Measurements from ENCODE around the gene IFT172.
A peak's percentile ranks its signal among the peaks of the same experiment; 100 is the strongest.
"Not testable (repeated sequence)": the region's sequence is repeated elsewhere in the genome, so short reads cannot be mapped to it uniquely, and the experiment has no call there.

Gene IFT172

DNA sequence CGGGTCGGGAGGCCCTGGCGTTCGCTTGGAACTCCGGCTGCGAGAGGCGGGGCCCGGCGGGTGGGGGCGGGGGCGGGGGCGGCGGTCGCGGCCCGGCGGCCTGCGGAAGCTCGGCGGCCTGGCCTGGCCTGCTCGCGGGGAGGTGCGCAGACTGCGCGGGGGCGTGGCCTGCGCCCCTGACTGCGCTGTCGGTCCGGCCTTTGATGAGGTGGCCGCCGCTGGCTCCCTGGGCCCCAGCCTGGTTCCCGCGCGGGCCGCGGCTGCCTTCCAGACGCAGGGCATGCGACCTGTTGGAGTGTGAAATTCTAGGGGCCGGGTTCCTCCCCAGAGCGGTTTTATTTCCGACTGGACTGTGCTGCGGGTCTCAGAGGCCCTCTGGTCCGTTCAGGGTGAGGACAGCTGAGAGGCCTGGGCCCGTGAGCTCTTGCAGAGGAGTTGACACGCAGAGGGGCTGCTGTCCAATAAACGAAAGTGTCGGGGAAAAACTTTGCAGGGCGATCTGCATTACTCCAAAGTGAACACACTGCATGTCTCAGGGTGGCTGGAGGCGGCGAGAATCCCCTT, 60.5 kb downstream of the IFT172 start:
- Histone ChIP-seq H3K18ac (ENCODE audit: low read length) (peak overlapping the region; percentile 97), H2BK15ac (replicated peaks; ENCODE audit: low read depth) (no peak overlapping the region), H4K5ac (ENCODE audit: low read length) (no peak overlapping the region), H3K56ac (ENCODE audit: low read length) (peak overlapping the region; percentile 96), H3K9ac (ENCODE audit: low read length) (peak overlapping the region; percentile 91), H3K4ac (ENCODE audit: low read depth, low read length) (peak overlapping the region; percentile 89), H3K79me1 (ENCODE audit: low read length) (peaks cover 5% of the 10 kb centered on the region), H3K36me3 (ENCODE audit: control insufficient read depth, insufficient read depth, low read length) (peaks cover under 1% of the 10 kb centered on the region), H2AK5ac (ENCODE audit: low read length) (no peak overlapping the region), H3K27me3 (ENCODE audit: insufficient read depth, low read length, poor library complexity) (no peaks in the 10 kb centered on the region), H4K8ac (ENCODE audit: low read depth, low read length) (peak overlapping the region; percentile 91), H2BK120ac (ENCODE audit: low read depth, low read length) (peak overlapping the region; percentile 66), H3K27ac (ENCODE audit: low read depth, low read length) (peak overlapping the region; percentile 98), H2BK5ac (ENCODE audit: low read length) (no peak overlapping the region), H3K79me2 (ENCODE audit: control insufficient read depth, insufficient read depth, low read length) (peaks cover 28% of the 10 kb centered on the region), H3K4me2 (ENCODE audit: low read length) (peak overlapping the region; percentile 82), H3K4me3 (ENCODE audit: low read length) (peak overlapping the region; percentile 77), H3K23ac (ENCODE audit: low read length) (peak overlapping the region; percentile 29), H3K4me1 (ENCODE audit: control insufficient read depth, low read depth, low read length) (peaks cover 2% of the 10 kb centered on the region)
- WGBS (ENCODE audit: extremely low coverage, insufficient coverage, low lambda C conversion rate) = no CpG with 5 or more reads among the region's 51 CpGs
- peak; percentile 92 for DNase-seq

DNA sequence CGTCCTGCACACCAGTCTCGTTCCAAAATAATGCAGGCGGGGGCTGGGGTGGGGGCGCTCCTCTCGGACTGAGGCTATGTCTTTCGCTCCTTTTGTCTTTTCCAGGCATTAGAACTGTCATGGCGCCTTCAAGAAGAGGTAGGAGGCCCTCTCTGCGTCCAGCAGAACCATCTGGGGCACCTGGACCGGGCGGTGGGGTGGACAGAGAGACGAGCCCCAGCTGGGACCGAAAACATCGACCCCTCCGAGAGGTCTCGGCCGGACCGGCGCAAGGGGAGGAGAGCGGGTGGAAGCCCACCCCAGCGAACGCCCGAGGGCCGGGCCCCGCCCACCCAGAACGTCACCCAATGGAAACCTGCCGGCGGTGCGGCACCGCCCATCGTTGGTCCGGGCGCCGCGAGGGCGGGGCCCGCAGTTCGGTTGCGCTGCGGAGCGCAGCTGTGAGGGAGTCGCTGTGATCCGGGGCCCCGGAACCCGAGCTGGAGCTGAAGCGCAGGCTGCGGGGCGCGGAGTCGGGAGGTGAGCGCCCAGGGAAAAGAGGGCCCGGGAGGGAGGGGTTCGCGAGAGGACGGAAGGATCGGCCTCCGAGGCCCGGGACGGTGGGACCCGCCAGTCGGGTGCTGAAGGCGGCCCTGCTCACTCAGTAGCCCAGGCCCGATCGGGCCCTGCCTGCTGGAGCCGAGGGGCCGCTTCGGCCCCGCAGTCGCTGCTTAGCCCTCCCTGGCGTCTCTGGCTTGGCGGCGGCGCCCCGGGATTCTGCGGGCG, 61.1 kb downstream of the IFT172 start, which contains the start of gene NRBP1:
Gene NRBP1 (plus strand): TSS at position 419 of the 765 bp plus-strand sequence. CDS start 4,643 bp downstream, outside the sequence.
- Histone ChIP-seq H3K4me3 (ENCODE audit: low read length) (peak within 1 kb of the TSS; percentile 77), H3K36me3 (ENCODE audit: control insufficient read depth, insufficient read depth, low read length) (no peaks in the 10 kb centered on the region), H3K56ac (ENCODE audit: low read length) (peak within 1 kb of the TSS; percentile 96), H3K27ac (ENCODE audit: low read depth, low read length) (peak within 1 kb of the TSS; percentile 99), H3K18ac (ENCODE audit: low read length) (peak within 1 kb of the TSS; percentile 97), H3K4ac (ENCODE audit: low read depth, low read length) (peak within 1 kb of the TSS; percentile 89), H4K8ac (ENCODE audit: low read depth, low read length) (peak within 1 kb of the TSS; percentile 91), H3K79me2 (ENCODE audit: control insufficient read depth, insufficient read depth, low read length) (peaks cover 28% of the 10 kb centered on the region), H3K79me1 (ENCODE audit: low read length) (peaks cover 5% of the 10 kb centered on the region), H3K4me1 (ENCODE audit: control insufficient read depth, low read depth, low read length) (peaks cover 2% of the 10 kb centered on the region), H2AK5ac (ENCODE audit: low read length) (no peak within 1 kb of the TSS), H3K9ac (ENCODE audit: low read length) (peak within 1 kb of the TSS; percentile 91), H4K5ac (ENCODE audit: low read length) (no peak within 1 kb of the TSS), H2BK5ac (ENCODE audit: low read length) (no peak within 1 kb of the TSS), H2BK120ac (ENCODE audit: low read depth, low read length) (peak within 1 kb of the TSS; percentile 66), H3K23ac (ENCODE audit: low read length) (peak within 1 kb of the TSS; percentile 29), H2BK15ac (replicated peaks; ENCODE audit: low read depth) (no peak within 1 kb of the TSS), H3K4me2 (ENCODE audit: low read length) (peak within 1 kb of the TSS; percentile 82), H3K27me3 (ENCODE audit: insufficient read depth, low read length, poor library complexity) (no peaks in the 10 kb centered on the region)
- WGBS (ENCODE audit: extremely low coverage, insufficient coverage, low lambda C conversion rate) = no CpG with 5 or more reads among the region's 75 CpGs
- peak; percentile 95 for DNase-seq

- Histone ChIP-seq H3K23ac (ENCODE audit: low read length) (no peak overlapping the region), H3K4ac (ENCODE audit: low read depth, low read length) (no peak overlapping the region), H3K4me1 (ENCODE audit: control insufficient read depth, low read depth, low read length) (peaks cover 2% of the 10 kb centered on the region), H3K27me3 (ENCODE audit: insufficient read depth, low read length, poor library complexity) (no peaks in the 10 kb centered on the region), H3K56ac (ENCODE audit: low read length) (peak overlapping the region; percentile 92), H4K5ac (ENCODE audit: low read length) (no peak overlapping the region), H3K36me3 (ENCODE audit: control insufficient read depth, insufficient read depth, low read length) (no peaks in the 10 kb centered on the region), H3K4me3 (ENCODE audit: low read length) (peak overlapping the region; percentile 67), H3K9ac (ENCODE audit: low read length) (peak overlapping the region; percentile 88), H2BK15ac (replicated peaks; ENCODE audit: low read depth) (no peak overlapping the region), H3K79me2 (ENCODE audit: control insufficient read depth, insufficient read depth, low read length) (peaks cover 28% of the 10 kb centered on the region), H3K27ac (ENCODE audit: low read depth, low read length) (peak overlapping the region; percentile 99), H4K8ac (ENCODE audit: low read depth, low read length) (no peak overlapping the region), H2AK5ac (ENCODE audit: low read length) (no peak overlapping the region), H2BK5ac (ENCODE audit: low read length) (no peak overlapping the region), H3K18ac (ENCODE audit: low read length) (peak overlapping the region; percentile 85), H3K79me1 (ENCODE audit: low read length) (peaks cover 2% of the 10 kb centered on the region), H3K4me2 (ENCODE audit: low read length) (peak overlapping the region; percentile 74), H2BK120ac (ENCODE audit: low read depth, low read length) (no peak overlapping the region)
- no peak for DNase-seq
- 98% methylated on average over 3 of the region's 7 CpGs for WGBS (ENCODE audit: extremely low coverage, insufficient coverage, low lambda C conversion rate)
These were observed 61.7 kb downstream of the IFT172 start for GRCh38 chr2:27427863-27428212.

GRCh38 chr2:27425039-27425438, 64.5 kb downstream of the IFT172 start:
- not testable (repeated sequence) for H3K23ac ChIP-seq (ENCODE audit: low read length); H2AK5ac ChIP-seq (ENCODE audit: low read length); DNase-seq; H3K56ac ChIP-seq (ENCODE audit: low read length); H3K4me3 ChIP-seq (ENCODE audit: low read length); H2BK120ac ChIP-seq (ENCODE audit: low read depth, low read length); H3K18ac ChIP-seq (ENCODE audit: low read length); H3K4me2 ChIP-seq (ENCODE audit: low read length); H3K36me3 ChIP-seq (ENCODE audit: control insufficient read depth, insufficient read depth, low read length); H2BK5ac ChIP-seq (ENCODE audit: low read length); H3K79me2 ChIP-seq (ENCODE audit: control insufficient read depth, insufficient read depth, low read length); H3K27ac ChIP-seq (ENCODE audit: low read depth, low read length); H2BK15ac ChIP-seq (replicated peaks; ENCODE audit: low read depth); H4K5ac ChIP-seq (ENCODE audit: low read length); H3K79me1 ChIP-seq (ENCODE audit: low read length); H3K4ac ChIP-seq (ENCODE audit: low read depth, low read length); H4K8ac ChIP-seq (ENCODE audit: low read depth, low read length); H3K9ac ChIP-seq (ENCODE audit: low read length); H3K4me1 ChIP-seq (ENCODE audit: control insufficient read depth, low read depth, low read length); H3K27me3 ChIP-seq (ENCODE audit: insufficient read depth, low read length, poor library complexity)
- no CpG with 5 or more reads among the region's 10 CpGs for WGBS (ENCODE audit: extremely low coverage, insufficient coverage, low lambda C conversion rate)

DNA sequence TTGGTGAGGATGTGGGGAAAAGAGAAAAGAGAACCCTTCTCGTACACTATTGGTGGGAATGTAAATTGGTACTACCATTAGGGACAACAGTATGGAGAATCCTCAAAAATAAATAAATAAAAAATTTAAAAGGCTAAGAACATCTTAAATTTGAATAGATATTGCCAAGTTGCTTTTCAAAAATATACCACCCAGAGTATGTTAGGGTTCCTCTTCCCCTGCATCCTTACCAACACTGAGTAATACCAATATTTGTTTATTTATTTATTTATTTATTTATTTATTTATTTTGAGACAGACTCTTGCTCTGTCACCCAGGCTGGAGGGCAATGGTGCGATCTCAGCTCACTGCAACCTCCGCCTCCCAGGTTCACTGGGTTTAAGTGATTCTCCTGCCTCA, 66.6 kb downstream of the IFT172 start:
- H3K18ac ChIP-seq (ENCODE audit: low read length) = no peak overlapping the region
- WGBS (ENCODE audit: extremely low coverage, insufficient coverage, low lambda C conversion rate) = no CpG with 5 or more reads among the region's 3 CpGs
- H3K23ac ChIP-seq (ENCODE audit: low read length) = no peak overlapping the region

More for the DNA sequence above, 66.6 kb downstream of the IFT172 start:
- Histone ChIP-seq H4K5ac (ENCODE audit: low read length) (no peak overlapping the region), H3K27ac (ENCODE audit: low read depth, low read length) (no peak overlapping the region), H3K4me1 (ENCODE audit: control insufficient read depth, low read depth, low read length) (peaks cover 2% of the 10 kb centered on the region), H3K27me3 (ENCODE audit: insufficient read depth, low read length, poor library complexity) (no peaks in the 10 kb centered on the region), H3K9ac (ENCODE audit: low read length) (no peak overlapping the region), H3K4me3 (ENCODE audit: low read length) (no peak overlapping the region), H3K79me2 (ENCODE audit: control insufficient read depth, insufficient read depth, low read length) (no peaks in the 10 kb centered on the region), H3K79me1 (ENCODE audit: low read length) (no peaks in the 10 kb centered on the region), H3K4ac (ENCODE audit: low read depth, low read length) (no peak overlapping the region), H3K4me2 (ENCODE audit: low read length) (no peak overlapping the region), H2BK120ac (ENCODE audit: low read depth, low read length) (no peak overlapping the region), H3K56ac (ENCODE audit: low read length) (no peak overlapping the region), H2BK15ac (replicated peaks; ENCODE audit: low read depth) (no peak overlapping the region), H2BK5ac (ENCODE audit: low read length) (no peak overlapping the region), H4K8ac (ENCODE audit: low read depth, low read length) (no peak overlapping the region), H3K36me3 (ENCODE audit: control insufficient read depth, insufficient read depth, low read length) (no peaks in the 10 kb centered on the region), H2AK5ac (ENCODE audit: low read length) (no peak overlapping the region)
- no peak for DNase-seq
